ENCODE results near the gene MYH4. TPM values are rescaled to one million over a fixed set of nuclear protein-coding genes. Genes with fewer than 3 reads are reported as not detected.

The MYH4 gene
- total RNA-seq, 1 donor from 2014 or later: not detected

DNA sequence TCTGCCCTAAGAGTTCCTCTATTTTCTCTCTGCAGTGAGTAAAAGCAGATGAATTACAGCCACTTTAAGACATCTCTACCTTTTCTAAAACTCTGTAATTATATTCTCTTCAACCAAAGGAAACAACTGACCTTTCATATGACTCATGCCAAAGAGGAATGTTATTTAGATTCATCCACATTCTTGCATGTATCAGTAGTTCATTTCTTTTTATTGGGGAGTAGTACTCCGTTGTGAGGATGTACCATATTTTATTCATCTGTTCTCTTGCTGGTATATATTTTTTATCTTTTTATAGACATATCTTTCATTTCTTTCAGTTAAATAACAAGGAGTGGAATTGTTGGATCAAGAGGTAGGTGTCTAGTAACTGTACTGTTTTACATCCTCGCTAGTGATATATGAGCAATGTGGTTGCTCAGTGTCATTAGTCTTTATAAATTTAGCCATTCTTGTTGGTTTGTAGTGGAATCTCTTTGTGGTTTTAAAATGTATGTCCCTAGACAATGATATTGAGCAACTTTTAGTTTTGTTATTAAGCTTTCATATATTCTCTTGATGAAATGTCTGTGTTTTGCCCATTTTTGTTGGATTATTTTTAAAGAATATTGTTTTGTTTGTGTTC lies 39.8 kb downstream of the MYH4 start:
- Mint-ChIP-seq H3K4me1 (ENCODE audit: low read depth, unreplicated experiment) (no peaks in the 10 kb centered on the region), H3K4me3 (ENCODE audit: unreplicated experiment) (no peak overlapping the region), H3K27me3 (ENCODE audit: unreplicated experiment) (no peaks in the 10 kb centered on the region), H3K27ac (ENCODE audit: unreplicated experiment) (no peak overlapping the region), H3K9me3 (ENCODE audit: unreplicated experiment) (no peaks in the 10 kb centered on the region), H3K36me3 (ENCODE audit: unreplicated experiment) (no peaks in the 10 kb centered on the region)
- DNase-seq: no peak
- TF ChIP-seq, protein P1, sequence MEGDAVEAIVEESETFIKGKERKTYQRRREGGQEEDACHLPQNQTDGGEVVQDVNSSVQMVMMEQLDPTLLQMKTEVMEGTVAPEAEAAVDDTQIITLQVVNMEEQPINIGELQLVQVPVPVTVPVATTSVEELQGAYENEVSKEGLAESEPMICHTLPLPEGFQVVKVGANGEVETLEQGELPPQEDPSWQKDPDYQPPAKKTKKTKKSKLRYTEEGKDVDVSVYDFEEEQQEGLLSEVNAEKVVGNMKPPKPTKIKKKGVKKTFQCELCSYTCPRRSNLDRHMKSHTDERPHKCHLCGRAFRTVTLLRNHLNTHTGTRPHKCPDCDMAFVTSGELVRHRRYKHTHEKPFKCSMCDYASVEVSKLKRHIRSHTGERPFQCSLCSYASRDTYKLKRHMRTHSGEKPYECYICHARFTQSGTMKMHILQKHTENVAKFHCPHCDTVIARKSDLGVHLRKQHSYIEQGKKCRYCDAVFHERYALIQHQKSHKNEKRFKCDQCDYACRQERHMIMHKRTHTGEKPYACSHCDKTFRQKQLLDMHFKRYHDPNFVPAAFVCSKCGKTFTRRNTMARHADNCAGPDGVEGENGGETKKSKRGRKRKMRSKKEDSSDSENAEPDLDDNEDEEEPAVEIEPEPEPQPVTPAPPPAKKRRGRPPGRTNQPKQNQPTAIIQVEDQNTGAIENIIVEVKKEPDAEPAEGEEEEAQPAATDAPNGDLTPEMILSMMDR (IDR thresholded peaks at IDR 0.05; ENCODE audit: partially characterized antibody, unreplicated experiment): no peak

DNA sequence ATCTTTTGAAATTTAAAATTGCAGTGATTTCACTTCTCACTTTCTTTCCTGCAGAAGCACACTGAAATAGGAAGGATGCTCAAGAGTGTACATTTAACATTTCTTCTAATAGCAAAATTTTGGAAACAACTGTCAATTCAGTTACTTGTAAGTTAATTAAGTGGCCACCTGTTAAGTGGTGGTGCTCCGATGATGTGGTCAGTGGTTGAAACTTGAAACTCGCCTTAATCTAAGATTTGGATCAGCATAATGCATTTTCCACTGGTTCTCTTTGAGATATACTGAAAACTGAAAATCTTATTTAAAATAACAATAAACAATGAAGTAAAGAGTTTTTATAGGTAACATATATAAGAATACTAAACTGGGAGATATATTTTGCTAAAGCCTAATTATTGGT lies 40.6 kb downstream of the MYH4 start:
- Mint-ChIP-seq H3K4me1 (ENCODE audit: low read depth, unreplicated experiment) (no peaks in the 10 kb centered on the region), H3K4me3 (ENCODE audit: unreplicated experiment) (no peak overlapping the region), H3K27ac (ENCODE audit: unreplicated experiment) (no peak overlapping the region), H3K36me3 (ENCODE audit: unreplicated experiment) (no peaks in the 10 kb centered on the region), H3K27me3 (ENCODE audit: unreplicated experiment) (no peaks in the 10 kb centered on the region), H3K9me3 (ENCODE audit: unreplicated experiment) (no peaks in the 10 kb centered on the region)
- DNase-seq: no peak
- TF ChIP-seq, protein P1 (IDR thresholded peaks at IDR 0.05; ENCODE audit: partially characterized antibody, unreplicated experiment): no peak

GRCh38 chr17:10421900-10422542 lies 47.3 kb downstream of the MYH4 start, which contains the start of gene MYH8:
Gene MYH8 (minus strand): TSS chr17:10421950. CDS start chr17:10420227, 1,723 bp downstream.
- H3K9me3 Mint-ChIP-seq (ENCODE audit: unreplicated experiment): no peaks in the 10 kb centered on the region
- TF ChIP-seq, protein P1 (IDR thresholded peaks at IDR 0.05; ENCODE audit: partially characterized antibody, unreplicated experiment): no peak
- no peaks in the 10 kb centered on the region for H3K36me3 Mint-ChIP-seq (ENCODE audit: unreplicated experiment)
- no peak within 1 kb of the TSS for H3K4me3 Mint-ChIP-seq (ENCODE audit: unreplicated experiment)
- peak; percentile 20 for DNase-seq
- peak within 1 kb of the TSS; percentile 73 for H3K27ac Mint-ChIP-seq (ENCODE audit: unreplicated experiment)
- H3K4me1 Mint-ChIP-seq (ENCODE audit: low read depth, unreplicated experiment): peaks cover 4% of the 10 kb centered on the region
- H3K27me3 Mint-ChIP-seq (ENCODE audit: unreplicated experiment): no peaks in the 10 kb centered on the region

- Mint-ChIP-seq H3K9me3 (ENCODE audit: unreplicated experiment) (no peaks in the 10 kb centered on the region), H3K36me3 (ENCODE audit: unreplicated experiment) (no peaks in the 10 kb centered on the region), H3K27me3 (ENCODE audit: unreplicated experiment) (no peaks in the 10 kb centered on the region), H3K4me3 (ENCODE audit: unreplicated experiment) (no peak overlapping the region), H3K4me1 (ENCODE audit: low read depth, unreplicated experiment) (peaks cover 4% of the 10 kb centered on the region), H3K27ac (ENCODE audit: unreplicated experiment) (no peak overlapping the region)
- TF ChIP-seq, protein P1 (IDR thresholded peaks at IDR 0.05; ENCODE audit: partially characterized antibody, unreplicated experiment): no peak
- no peak for DNase-seq
These were observed 48.1 kb downstream of the MYH4 start for GRCh38 chr17:10421211-10421610.

- no peak overlapping the region for H3K4me3 Mint-ChIP-seq (ENCODE audit: unreplicated experiment)
- H3K36me3 Mint-ChIP-seq (ENCODE audit: unreplicated experiment): no peaks in the 10 kb centered on the region
- H3K27me3 Mint-ChIP-seq (ENCODE audit: unreplicated experiment): peaks cover 1% of the 10 kb centered on the region
- TF ChIP-seq, protein P1 (IDR thresholded peaks at IDR 0.05; ENCODE audit: partially characterized antibody, unreplicated experiment): no peak
- peaks cover 4% of the 10 kb centered on the region for H3K4me1 Mint-ChIP-seq (ENCODE audit: low read depth, unreplicated experiment)
- no peak overlapping the region for H3K27ac Mint-ChIP-seq (ENCODE audit: unreplicated experiment)
- DNase-seq: no peak
- H3K9me3 Mint-ChIP-seq (ENCODE audit: unreplicated experiment): no peaks in the 10 kb centered on the region
These were observed 48.5 kb downstream of the MYH4 start for GRCh38 chr17:10420811-10421210.

All from glutamatergic neuron (in vitro differentiated cells).